Measurements from ENCODE around the gene TEX14.

DNA sequence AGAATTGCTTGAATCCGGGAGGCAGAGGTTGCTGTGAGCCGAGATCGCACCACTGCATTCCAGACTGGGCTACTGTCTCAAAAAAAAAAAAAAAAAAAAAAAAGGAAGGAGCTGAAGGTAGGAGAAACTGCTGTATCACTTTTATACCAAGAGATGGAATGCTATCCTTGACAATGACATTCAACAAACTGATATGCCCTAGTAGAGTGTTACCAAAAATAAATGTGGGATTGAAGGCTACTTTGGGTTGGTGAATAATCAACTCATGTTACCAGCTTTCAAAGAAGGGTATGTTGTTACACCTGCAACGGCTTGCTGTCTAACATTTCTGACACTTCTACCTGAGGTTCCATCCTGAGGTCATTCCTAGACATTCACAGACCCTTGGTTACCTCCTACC is 84.9 kb downstream of the TEX14 start:
- TF ChIP-seq, protein P1, sequence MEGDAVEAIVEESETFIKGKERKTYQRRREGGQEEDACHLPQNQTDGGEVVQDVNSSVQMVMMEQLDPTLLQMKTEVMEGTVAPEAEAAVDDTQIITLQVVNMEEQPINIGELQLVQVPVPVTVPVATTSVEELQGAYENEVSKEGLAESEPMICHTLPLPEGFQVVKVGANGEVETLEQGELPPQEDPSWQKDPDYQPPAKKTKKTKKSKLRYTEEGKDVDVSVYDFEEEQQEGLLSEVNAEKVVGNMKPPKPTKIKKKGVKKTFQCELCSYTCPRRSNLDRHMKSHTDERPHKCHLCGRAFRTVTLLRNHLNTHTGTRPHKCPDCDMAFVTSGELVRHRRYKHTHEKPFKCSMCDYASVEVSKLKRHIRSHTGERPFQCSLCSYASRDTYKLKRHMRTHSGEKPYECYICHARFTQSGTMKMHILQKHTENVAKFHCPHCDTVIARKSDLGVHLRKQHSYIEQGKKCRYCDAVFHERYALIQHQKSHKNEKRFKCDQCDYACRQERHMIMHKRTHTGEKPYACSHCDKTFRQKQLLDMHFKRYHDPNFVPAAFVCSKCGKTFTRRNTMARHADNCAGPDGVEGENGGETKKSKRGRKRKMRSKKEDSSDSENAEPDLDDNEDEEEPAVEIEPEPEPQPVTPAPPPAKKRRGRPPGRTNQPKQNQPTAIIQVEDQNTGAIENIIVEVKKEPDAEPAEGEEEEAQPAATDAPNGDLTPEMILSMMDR (IDR thresholded peaks at IDR 0.05): no peak
- no peak for TF ChIP-seq POLR2A (IDR thresholded peaks at IDR 0.05)
